GM10248 (cell line): ENCODE data around the gene KCNK3.

Experiments used
- CTCF ChIA-PET: fragments of 300-600 bp; sonication (Branson Sonifier 250); formaldehyde crosslinking; extraction: SDS; loops from one replicate; lab custom pipeline; 2021; ENCODE audit warnings: antibody characterized with exemption; lab: Yijun Ruan, JAX
- POLR2A ChIA-PET: fragments of 350-650 bp; sonication (Branson Sonifier 250); formaldehyde crosslinking; extraction: SDS; loops from one replicate; lab custom pipeline; 2020; ENCODE audit warnings: antibody characterized with exemption; lab: Yijun Ruan, JAX
- DNase-seq: peaks from one replicate; pipeline ENCODE4 v3.0.0; 2012; ENCODE audit errors: extremely low spot score
- TF ChIP-seq, protein P1 (sequence below): IDR thresholded peaks from 2 replicates; pipeline ENCODE4 v1.5.1; 2012; ENCODE audit warnings: mild to moderate bottlenecking, low read depth; ENCODE audit errors: extremely low read depth, missing control alignments, control extremely low read depth

Gene KCNK3

DNA sequence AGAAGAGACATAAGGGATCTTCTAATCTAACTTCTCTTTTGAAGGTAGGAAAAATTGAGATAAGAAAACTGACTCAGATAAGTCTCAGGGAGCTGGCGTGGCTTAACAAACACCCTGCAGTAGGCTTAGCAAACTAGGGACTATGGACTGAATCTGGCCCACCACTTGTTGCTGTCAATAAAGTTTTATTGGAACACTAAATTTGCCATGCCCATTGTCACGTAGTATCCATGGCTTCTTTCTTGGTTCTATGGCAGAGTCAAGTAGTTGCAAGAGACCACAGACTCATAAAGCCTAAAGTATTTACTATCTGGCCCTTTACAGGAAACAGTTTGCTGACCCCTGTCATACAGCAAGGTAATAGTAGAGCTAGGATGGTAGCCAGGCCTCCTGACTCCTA lies 24.2 kb downstream of the KCNK3 start:
- no peak for DNase-seq
- TF ChIP-seq, protein P1, sequence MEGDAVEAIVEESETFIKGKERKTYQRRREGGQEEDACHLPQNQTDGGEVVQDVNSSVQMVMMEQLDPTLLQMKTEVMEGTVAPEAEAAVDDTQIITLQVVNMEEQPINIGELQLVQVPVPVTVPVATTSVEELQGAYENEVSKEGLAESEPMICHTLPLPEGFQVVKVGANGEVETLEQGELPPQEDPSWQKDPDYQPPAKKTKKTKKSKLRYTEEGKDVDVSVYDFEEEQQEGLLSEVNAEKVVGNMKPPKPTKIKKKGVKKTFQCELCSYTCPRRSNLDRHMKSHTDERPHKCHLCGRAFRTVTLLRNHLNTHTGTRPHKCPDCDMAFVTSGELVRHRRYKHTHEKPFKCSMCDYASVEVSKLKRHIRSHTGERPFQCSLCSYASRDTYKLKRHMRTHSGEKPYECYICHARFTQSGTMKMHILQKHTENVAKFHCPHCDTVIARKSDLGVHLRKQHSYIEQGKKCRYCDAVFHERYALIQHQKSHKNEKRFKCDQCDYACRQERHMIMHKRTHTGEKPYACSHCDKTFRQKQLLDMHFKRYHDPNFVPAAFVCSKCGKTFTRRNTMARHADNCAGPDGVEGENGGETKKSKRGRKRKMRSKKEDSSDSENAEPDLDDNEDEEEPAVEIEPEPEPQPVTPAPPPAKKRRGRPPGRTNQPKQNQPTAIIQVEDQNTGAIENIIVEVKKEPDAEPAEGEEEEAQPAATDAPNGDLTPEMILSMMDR, result no peak
- ChIA-PET CTCF (no interaction called here), POLR2A (no interaction called here)

GRCh38 chr2:26717362-26717761 lies 24.8 kb downstream of the KCNK3 start:
- ChIA-PET POLR2A (no interaction called here), CTCF (no interaction called here)
- DNase-seq, result no peak
- TF ChIP-seq, protein P1, result no peak

DNA sequence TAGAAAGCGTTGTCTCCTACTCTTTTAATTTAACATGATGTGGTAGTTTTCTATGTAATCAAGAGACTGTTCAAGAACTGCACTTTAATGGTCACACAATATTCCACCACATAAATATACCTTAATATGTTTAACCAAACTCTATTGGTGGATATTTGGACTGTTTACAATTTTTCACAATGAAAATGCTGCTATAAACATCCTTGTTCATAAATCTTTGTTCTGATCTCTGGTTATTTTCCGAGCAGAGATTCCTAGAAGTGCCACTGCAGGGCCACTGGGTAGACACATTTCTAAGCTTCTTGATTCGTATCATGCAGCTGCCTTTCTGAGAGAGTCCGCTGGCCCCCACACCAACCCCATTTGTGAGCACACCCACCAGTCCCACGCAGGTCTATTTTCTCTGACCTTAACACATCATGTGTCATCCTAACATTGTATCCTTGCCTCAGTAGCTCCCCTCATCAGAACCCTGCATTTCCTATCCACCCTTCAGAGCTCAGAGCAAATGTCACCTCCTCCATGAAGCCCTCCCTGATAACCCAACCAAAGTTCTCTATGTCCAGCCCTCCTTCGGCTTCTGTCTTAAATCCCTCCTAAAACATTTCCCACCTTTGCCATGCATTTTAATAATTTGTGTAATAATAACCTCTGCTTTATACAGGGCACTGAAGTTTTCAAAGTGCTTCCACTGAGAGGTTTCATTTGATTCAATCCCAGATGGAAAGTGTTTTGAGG lies 26.6 kb downstream of the KCNK3 start:
- POLR2A ChIA-PET, result no interaction called here

DNA sequence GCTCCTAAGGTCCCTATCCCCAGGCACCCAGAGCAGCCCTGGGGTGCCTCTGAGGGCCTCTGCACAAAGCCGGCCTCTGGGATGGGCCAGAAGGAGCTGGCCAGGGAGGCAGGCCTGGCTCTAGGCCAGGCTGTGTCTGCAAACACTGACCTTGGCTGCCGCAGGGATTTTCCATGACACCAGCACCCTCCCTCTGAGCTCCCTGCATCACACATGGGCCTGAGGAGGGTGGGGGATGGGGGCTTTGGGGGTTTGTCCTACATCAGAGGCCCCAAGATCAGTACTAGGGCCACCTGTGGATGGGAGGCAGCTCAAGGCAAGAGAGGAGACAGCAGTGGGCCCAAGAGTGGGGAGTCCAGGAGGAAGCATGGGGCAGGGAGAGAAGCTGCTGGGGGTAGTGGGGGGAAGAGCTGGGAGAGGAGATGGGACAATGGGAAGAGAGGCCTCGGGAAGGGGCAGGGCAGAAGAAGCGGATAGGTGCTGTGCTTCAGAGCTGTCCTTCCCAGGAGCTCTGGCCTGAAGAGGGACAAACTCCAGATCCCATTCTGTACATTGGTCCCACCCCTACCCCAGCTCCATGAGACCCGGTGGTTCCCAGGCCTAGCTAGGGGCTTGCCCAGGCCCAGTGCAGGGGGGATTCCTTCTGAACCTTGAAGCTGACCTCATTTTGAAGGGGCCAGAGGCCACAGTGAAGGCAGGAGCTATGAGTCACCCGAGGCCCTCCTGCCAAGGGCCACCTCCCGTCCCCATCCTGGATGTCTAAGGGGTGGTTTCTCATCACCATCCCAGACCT lies 28.0 kb downstream of the KCNK3 start:
- no peak for DNase-seq
- ChIA-PET CTCF (interaction anchor here (1.4 to 1.6 kb wide), 2 partner anchors 9 to 24 kb away, joined by 3 to 6 read pairs; no protein-coding TSS in a partner anchor), POLR2A (no interaction called here)
- TF ChIP-seq, protein P1, result no peak

More for the DNA sequence above, 26.6 kb downstream of the KCNK3 start:
- TF ChIP-seq, protein P1, result no peak
- CTCF ChIA-PET, result interaction anchor here (0.8 to 1.6 kb wide), 3 partner anchors 10 to 27 kb away, joined by 3 read pairs; no protein-coding TSS in a partner anchor
- no peak for DNase-seq

GRCh38 chr2:26721115-26722032 lies 28.9 kb downstream of the KCNK3 start:
- POLR2A ChIA-PET, result no interaction called here
- DNase-seq, result no peak
- TF ChIP-seq, protein P1, result no peak
- CTCF ChIA-PET, result interaction anchor here (1.4 kb wide), 1 partner anchor 24 kb away, joined by 6 read pairs; no protein-coding TSS in a partner anchor

DNA sequence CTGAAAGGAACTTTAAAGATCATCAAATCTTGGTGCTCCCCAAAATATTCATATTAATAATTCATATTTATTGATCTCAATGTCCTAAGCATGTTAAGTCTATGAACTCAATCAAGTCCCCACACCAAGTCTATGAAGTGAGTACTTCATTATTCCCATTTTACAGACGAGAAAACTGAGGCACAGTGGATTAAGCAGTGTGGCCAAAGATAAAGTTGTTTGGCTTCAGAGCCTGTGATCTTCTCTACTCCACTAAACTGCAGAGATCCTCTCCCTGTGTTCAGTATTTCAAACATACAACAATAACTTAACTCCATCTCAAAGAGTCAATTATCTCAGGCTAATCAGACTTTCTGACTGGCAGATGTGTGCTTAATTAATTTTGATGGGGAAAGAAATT lies 29.8 kb downstream of the KCNK3 start:
- TF ChIP-seq, protein P1, result no peak
- POLR2A ChIA-PET, result no interaction called here
- no peak for DNase-seq
- CTCF ChIA-PET, result no interaction called here
